OCI-LY1 (cell line): ENCODE results near the gene PXN.

Experiments used
- EZH2 ChIP-seq: fragments of 200-600 bp; sonication (generic), shearing (Covaris generic); IDR thresholded peaks from 2 replicates; pipeline ENCODE4 v1.8.0; 2017; ENCODE audit warnings: borderline replicate concordance, mixed run types, mild to moderate bottlenecking, antibody characterized with exemption, low read length, moderate library complexity, mixed read lengths
- TF ChIP-seq, protein P1 (sequence below): fragments of 200-600 bp; sonication (generic), shearing (Covaris generic); IDR thresholded peaks from 2 replicates; pipeline ENCODE4 v1.5.1; 2017; ENCODE audit warnings: mild to moderate bottlenecking, antibody characterized with exemption, low read length, moderate library complexity, mixed read lengths

DNA sequence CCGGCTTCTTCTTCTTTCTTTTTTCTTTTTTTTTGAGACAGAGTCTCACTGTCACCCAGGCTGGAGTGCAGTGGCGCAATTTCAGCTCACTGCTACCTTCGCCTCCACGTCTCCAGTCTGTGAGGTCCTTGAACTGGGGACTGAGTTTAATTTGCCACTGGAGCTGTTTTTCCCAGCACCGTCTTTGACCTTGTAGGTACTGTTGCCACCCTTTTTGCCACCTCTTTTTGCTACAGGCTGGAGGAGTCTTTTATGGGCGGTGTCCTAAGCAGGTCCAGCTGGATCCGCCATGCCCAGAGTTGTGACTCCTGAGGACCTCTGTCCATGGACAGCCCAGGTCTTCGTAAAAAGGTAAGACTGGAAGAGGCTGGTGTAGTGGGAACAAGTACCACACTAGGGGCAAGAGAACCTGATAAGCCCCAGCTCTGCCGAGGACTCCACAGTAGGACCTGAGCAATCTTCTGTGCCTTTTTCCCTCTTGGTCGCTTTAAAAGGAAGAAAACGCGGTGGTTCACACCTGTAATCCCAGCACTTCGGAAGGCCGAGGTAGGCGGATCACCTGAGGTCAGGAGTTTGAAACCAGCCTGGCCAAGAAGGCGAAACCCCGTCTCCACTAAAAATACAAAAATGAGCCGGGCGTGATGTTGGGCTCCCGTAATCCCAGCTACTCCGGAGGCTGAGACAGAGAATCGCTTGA, 25.2 kb upstream of the PXN start:
- TF ChIP-seq, protein P1, sequence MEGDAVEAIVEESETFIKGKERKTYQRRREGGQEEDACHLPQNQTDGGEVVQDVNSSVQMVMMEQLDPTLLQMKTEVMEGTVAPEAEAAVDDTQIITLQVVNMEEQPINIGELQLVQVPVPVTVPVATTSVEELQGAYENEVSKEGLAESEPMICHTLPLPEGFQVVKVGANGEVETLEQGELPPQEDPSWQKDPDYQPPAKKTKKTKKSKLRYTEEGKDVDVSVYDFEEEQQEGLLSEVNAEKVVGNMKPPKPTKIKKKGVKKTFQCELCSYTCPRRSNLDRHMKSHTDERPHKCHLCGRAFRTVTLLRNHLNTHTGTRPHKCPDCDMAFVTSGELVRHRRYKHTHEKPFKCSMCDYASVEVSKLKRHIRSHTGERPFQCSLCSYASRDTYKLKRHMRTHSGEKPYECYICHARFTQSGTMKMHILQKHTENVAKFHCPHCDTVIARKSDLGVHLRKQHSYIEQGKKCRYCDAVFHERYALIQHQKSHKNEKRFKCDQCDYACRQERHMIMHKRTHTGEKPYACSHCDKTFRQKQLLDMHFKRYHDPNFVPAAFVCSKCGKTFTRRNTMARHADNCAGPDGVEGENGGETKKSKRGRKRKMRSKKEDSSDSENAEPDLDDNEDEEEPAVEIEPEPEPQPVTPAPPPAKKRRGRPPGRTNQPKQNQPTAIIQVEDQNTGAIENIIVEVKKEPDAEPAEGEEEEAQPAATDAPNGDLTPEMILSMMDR, result no peak
- TF ChIP-seq EZH2, result no peak
